ENCODE data around the gene PGLYRP2. TPM values are rescaled to one million over a fixed set of nuclear protein-coding genes. Genes with fewer than 3 reads are reported as not detected.
"Not testable (repeated sequence)": the region's sequence is repeated elsewhere in the genome, so short reads cannot be mapped to it uniquely, and the experiment has no call there.

Gene PGLYRP2
- total RNA-seq, 1 experiment from 2014 or later = not detected

DNA sequence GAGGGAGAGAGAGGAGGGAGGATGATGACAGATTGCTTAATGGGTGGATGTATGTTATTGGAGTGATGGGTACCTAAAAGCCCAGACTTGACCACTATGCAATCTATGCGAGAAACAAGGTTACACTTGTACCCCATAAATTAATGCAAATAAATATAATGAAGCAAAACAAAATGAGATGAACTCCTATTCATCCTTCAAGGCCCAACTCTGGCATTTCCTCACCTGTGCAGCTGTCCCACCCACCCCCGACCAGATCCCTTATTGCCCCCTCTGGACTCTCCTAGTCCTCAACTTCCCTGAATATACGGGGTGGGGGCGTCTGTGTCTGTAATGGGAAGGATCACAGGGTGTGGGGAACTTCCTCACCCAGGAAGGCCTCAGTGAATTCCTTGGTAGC is 4.1 kb downstream of the PGLYRP2 start:
- intact Hi-C loops (cut with micrococcal nuclease) = no loop called here

DNA sequence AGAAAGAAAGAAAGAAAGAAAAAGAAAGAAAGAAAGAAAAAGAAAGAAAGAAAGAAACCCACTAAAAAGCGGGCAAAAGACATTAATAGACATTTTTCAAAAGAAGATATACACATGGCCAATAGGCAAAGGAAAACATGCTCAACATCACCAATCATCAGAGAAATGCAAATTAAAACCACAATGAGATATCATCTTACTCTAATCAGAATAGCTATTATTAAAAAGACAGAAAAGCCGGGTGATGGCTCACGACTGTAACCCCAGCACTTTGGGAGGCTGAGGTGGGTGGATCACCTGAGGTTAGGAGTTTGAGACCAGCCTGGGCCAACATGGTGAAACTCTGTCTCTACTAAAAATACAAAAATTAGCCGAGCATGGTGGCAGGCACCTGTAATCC is 5.5 kb downstream of the PGLYRP2 start:
- H3K9me2 ChIP-seq (ENCODE audit: insufficient read depth); DNase-seq (ENCODE audit: low read depth, low spot score); H3K27ac ChIP-seq (ENCODE audit: low read depth, low read length); H3K36me3 ChIP-seq (ENCODE audit: control insufficient read depth in 1 of 2, insufficient read depth in 2 of 2, low read length in 2 of 2); H3K9ac ChIP-seq (ENCODE audit: low read length); H3K9me3 ChIP-seq (ENCODE audit: control insufficient read depth in 1 of 2, insufficient read depth in 1 of 2, low read depth in 1 of 2, low read length in 2 of 2); H3K4me3 ChIP-seq (replicated peaks in 1 of 2; ENCODE audit: low read depth in 1 of 2, low read length in 2 of 2); ATAC-seq; H3K4me1 ChIP-seq (ENCODE audit: control insufficient read depth in 1 of 2, insufficient read depth in 2 of 2, low read length in 2 of 2); POLR2A ChIA-PET; intact Hi-C loops (cut with micrococcal nuclease); H2AFZ ChIP-seq (ENCODE audit: low read depth, low read length, poor library complexity, severe bottlenecking); H3K27me3 ChIP-seq (ENCODE audit: insufficient read depth, low read length); H3K4me2 ChIP-seq (ENCODE audit: low read length); H3K79me2 ChIP-seq (ENCODE audit: insufficient read depth, low read length); RAD21 ChIA-PET (ENCODE audit: low non-redundant PET in 1 of 2, low total read pairs in 2 of 2, uncharacterized antibody in 2 of 2, unreplicated experiment in 2 of 2); H4K20me1 ChIP-seq (ENCODE audit: insufficient read depth); BruUV-seq (replicated peaks): not testable (repeated sequence)
- CTCF ChIA-PET = interaction anchor here (0.8 kb wide), 1 partner anchor 20 kb away, joined by 3 read pairs; no protein-coding TSS in a partner anchor

More for the DNA sequence above, 4.1 kb downstream of the PGLYRP2 start:
- no peak overlapping the region for H3K9ac ChIP-seq (ENCODE audit: low read length)
- H3K27ac ChIP-seq (ENCODE audit: low read depth, low read length) = no peak overlapping the region
- H3K9me2 ChIP-seq (ENCODE audit: insufficient read depth) = no peaks in the 10 kb centered on the region
- no peak overlapping the region for H3K4me2 ChIP-seq (ENCODE audit: low read length)
- POLR2A ChIA-PET = no interaction called here
- CTCF ChIA-PET = no interaction called here
- no peak for TF ChIP-seq YY1 (IDR thresholded peaks at IDR 0.05; ENCODE audit: extremely low read depth, insufficient replicate concordance, low read depth, low read length)
- TF ChIP-seq EGR1 (IDR thresholded peaks at IDR 0.05; ENCODE audit: low read depth) = no peak
- no peak for TF ChIP-seq POLR2AphosphoS5 (IDR thresholded peaks at IDR 0.05; ENCODE audit: low read depth, low read length)
- no peak for TF ChIP-seq ELF1 (IDR thresholded peaks at IDR 0.05; ENCODE audit: borderline replicate concordance, low read depth)
- no peak for TF ChIP-seq POLR2A (IDR thresholded peaks at IDR 0.05; ENCODE audit: borderline replicate concordance, extremely low read depth, insufficient read depth, insufficient read length)
- no peak for TF ChIP-seq ZNF274 (IDR thresholded peaks at IDR 0.05; ENCODE audit: low read depth, low read length)
- no peak for TF ChIP-seq JUND (IDR thresholded peaks at IDR 0.05)
- no peak for TF ChIP-seq EZH2phosphoT487 (IDR thresholded peaks at IDR 0.05; ENCODE audit: borderline replicate concordance)
- TF ChIP-seq FOSL1 (IDR thresholded peaks at IDR 0.05; ENCODE audit: low read depth) = no peak
- ATAC-seq (no peak), DNase-seq (ENCODE audit: low read depth, low spot score) (no peak)
- no peak overlapping the region for H2AFZ ChIP-seq (ENCODE audit: low read depth, low read length, poor library complexity, severe bottlenecking)
- no peak overlapping the region for H3K4me3 ChIP-seq (replicated peaks in 1 of 2; ENCODE audit: low read depth in 1 of 2, low read length in 2 of 2)
- H4K20me1 ChIP-seq (ENCODE audit: insufficient read depth) = no peaks in the 10 kb centered on the region
- H3K79me2 ChIP-seq (ENCODE audit: insufficient read depth, low read length) = no peaks in the 10 kb centered on the region
- no peaks in the 10 kb centered on the region for H3K9me3 ChIP-seq (ENCODE audit: control insufficient read depth in 1 of 2, insufficient read depth in 1 of 2, low read depth in 1 of 2, low read length in 2 of 2)
- H3K36me3 ChIP-seq (ENCODE audit: control insufficient read depth in 1 of 2, insufficient read depth in 2 of 2, low read length in 2 of 2) = no peaks in the 10 kb centered on the region
- H3K4me1 ChIP-seq (ENCODE audit: control insufficient read depth in 1 of 2, insufficient read depth in 2 of 2, low read length in 2 of 2) = no peaks in the 10 kb centered on the region
- RAD21 ChIA-PET (ENCODE audit: low non-redundant PET in 1 of 2, low total read pairs in 2 of 2, uncharacterized antibody in 2 of 2, unreplicated experiment in 2 of 2) = no interaction called here
- BruUV-seq (replicated peaks) = no TSS peak
- no peaks in the 10 kb centered on the region for H3K27me3 ChIP-seq (ENCODE audit: insufficient read depth, low read length)
